Measurements from ENCODE around the gene C9orf85.

DNA sequence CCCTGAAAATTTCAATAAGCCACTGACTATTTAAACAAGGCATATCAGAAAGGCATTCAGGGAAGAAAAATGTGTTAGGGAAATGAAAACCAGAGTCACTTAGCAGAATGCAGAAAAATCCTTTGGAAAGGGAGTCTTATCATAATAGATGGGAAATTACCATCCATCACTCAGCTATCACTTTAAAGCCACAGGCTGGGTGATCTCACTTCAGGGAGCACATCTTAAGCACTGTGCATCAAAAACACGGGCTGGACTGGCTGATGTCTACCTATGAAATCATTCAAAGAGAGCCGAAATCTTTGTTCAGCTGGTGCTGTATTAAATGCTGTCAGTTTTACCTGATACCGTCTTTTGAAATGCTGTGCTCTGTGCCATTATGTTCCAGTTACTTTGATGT lies 75.5 kb downstream of the C9orf85 start:
- TF ChIP-seq, protein P1, sequence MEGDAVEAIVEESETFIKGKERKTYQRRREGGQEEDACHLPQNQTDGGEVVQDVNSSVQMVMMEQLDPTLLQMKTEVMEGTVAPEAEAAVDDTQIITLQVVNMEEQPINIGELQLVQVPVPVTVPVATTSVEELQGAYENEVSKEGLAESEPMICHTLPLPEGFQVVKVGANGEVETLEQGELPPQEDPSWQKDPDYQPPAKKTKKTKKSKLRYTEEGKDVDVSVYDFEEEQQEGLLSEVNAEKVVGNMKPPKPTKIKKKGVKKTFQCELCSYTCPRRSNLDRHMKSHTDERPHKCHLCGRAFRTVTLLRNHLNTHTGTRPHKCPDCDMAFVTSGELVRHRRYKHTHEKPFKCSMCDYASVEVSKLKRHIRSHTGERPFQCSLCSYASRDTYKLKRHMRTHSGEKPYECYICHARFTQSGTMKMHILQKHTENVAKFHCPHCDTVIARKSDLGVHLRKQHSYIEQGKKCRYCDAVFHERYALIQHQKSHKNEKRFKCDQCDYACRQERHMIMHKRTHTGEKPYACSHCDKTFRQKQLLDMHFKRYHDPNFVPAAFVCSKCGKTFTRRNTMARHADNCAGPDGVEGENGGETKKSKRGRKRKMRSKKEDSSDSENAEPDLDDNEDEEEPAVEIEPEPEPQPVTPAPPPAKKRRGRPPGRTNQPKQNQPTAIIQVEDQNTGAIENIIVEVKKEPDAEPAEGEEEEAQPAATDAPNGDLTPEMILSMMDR (IDR thresholded peaks at IDR 0.05), result no peak
- no peak for TF ChIP-seq POLR2A (IDR thresholded peaks at IDR 0.05)
